ENCODE data around the gene SCAPER.
"Not testable (repeated sequence)": the region's sequence is repeated elsewhere in the genome, so short reads cannot be mapped to it uniquely, and the experiment has no call there.

SCAPER gene

GRCh38 chr15:76772776-76773175 lies 132.4 kb downstream of the SCAPER start:
- DNase-seq, result no peak

DNA sequence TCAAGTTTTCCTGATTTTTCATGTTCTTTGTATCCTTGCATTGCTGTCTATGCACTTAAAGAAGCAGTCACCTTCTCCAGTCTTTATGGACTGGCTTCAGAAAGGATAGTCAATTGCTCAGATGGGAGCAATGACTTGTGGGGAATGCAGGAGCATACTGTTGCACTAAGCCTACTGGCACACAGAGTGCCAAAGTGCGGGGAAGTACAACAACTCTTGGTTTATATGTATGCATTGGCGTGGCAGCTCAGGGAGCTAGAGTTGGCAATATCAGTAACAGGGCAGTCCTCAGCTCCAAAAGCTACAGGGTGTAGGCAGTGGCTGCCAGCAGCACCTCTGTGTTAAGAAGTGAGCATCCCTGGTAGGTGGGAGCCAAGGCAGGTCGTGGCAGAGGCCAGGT lies 141.1 kb downstream of the SCAPER start:
- no peak for DNase-seq

GRCh38 chr15:76763554-76763953 lies 141.6 kb downstream of the SCAPER start:
- DNase-seq, result no peak

GRCh38 chr15:76756381-76756780 lies 148.8 kb downstream of the SCAPER start:
- DNase-seq, result no peak

- DNase-seq, result no peak
Observed at GRCh38 chr15:76753771-76754170, 151.4 kb downstream of the SCAPER start.

DNA sequence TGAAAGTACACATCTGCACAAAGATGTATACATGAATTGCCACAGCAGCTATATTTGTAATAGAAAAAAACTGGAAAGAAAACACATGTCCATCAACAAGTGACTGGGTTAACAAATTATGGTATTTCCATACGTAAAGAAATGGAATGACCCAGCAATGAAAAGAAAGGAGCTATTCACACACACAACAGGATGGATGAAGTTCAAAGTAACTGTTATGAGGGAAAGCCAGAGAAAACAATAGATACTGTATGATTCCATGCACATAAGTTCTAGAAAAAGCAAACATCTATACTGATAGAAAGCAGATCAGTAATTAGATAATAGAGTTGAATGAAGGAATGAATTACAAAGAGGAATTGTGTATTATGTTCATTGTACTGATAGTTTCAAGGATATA lies 152.0 kb downstream of the SCAPER start:
- DNase-seq, result no peak

DNA sequence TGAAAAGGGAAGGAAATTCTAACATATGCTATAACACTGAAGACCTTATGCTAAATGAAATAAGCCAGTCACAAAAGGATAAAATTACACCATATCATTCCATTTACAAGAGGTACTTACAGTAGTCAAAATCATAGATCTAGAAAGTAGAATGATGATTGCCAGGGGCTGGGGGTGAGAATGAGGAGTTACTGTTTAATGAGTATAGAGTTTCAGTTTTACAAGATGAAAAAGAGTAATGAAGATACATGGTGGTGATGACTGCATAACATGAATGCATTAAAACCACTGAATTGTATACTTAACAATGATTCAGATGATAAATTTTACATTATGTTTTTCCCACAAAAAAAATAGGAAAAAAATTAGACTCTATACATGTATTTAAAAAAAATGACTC lies 152.6 kb downstream of the SCAPER start:
- DNase-seq, result no peak

GRCh38 chr15:76737573-76737972 lies 167.6 kb downstream of the SCAPER start:
- no peak for DNase-seq

- peak; percentile 40 for DNase-seq
Observed at GRCh38 chr15:76732321-76732720, 172.8 kb downstream of the SCAPER start.

- DNase-seq, result no peak
Observed at GRCh38 chr15:76730262-76730661, 174.9 kb downstream of the SCAPER start.

DNA sequence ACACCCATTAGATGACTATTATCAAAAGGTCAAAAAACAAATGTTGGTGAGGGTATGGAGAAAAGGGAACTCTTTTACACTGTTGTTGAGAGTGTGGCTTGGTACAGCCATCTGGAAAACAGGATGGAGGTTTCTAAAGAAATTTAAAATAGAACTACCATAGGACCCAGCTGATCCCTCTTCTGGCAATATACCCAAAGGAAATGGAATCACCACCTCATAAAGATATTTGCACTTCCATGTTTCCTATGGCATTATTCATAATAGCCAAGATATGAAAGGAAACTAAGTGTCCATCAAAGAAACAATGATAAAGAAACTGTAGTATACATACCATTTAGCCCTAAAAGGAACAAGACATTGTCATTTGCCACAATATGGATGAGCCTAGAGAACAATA lies 186.3 kb downstream of the SCAPER start:
- no peak for DNase-seq

GRCh38 chr15:76714950-76715349 lies 190.2 kb downstream of the SCAPER start:
- no peak for DNase-seq

GRCh38 chr15:76711351-76711827 lies 193.8 kb downstream of the SCAPER start:
- no peak for DNase-seq

GRCh38 chr15:76704032-76704431 lies 201.1 kb downstream of the SCAPER start:
- not testable (repeated sequence) for DNase-seq

DNA sequence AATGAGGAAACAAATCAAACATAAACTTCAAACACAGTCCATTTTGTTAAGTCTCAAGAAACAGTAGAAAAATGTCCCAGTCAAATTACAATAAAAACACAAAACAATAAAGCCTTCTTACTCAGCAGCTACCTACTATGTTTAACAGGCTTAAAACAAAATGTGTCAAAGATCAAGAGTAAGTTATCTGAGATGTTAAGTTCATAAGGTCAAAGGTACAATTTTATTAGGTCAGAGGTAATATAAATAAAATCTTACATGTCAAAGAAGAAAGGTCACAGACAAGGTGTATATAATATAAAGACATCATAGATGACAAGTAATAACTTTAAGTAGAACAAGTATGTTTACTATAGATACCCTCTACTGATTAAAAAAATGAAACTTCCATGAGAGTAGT lies 208.3 kb downstream of the SCAPER start:
- no peak for DNase-seq

DNA sequence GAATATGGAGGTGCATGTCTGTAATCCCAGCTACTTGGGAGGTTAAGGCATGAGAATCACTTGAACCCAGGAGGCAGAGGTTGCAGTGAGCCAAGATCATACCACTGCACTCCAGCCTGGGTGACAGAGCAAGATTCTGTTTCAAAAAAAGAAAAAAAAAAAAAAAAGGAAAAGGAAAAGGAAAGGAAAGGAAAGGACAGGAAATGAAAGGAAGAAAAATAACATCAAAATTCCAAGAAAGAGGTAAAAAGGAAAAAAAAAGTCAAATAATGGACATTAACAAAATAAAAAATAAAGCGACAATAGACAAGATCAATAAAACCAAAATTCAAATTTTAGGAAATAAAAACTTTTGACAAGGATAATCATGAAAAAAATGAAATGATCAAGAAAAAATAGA lies 212.6 kb downstream of the SCAPER start:
- DNase-seq, result not testable (repeated sequence)

DNA sequence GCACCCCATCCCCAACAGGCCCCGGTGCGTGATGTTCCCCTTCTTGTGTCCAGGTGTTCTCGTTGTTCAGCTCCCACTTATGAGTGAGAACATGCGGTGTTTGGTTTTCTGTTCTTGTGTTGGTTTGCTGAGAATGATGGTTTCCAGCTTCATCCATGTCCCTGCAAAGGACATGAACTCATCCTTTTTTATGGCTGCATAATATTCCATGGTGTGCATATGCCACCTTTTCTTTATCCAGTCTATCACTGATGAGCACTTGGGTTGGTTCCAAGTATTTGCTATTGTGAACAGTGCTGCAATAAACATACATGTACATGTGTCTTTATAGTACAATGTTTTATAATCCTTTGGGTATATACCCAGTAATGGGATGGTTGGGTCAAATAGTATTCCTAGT lies 217.5 kb downstream of the SCAPER start:
- not testable (repeated sequence) for DNase-seq

- DNase-seq, result no peak
Observed at GRCh38 chr15:76684002-76684401, 221.1 kb downstream of the SCAPER start.

GRCh38 chr15:76682833-76683232 lies 222.3 kb downstream of the SCAPER start:
- no peak for DNase-seq

DNA sequence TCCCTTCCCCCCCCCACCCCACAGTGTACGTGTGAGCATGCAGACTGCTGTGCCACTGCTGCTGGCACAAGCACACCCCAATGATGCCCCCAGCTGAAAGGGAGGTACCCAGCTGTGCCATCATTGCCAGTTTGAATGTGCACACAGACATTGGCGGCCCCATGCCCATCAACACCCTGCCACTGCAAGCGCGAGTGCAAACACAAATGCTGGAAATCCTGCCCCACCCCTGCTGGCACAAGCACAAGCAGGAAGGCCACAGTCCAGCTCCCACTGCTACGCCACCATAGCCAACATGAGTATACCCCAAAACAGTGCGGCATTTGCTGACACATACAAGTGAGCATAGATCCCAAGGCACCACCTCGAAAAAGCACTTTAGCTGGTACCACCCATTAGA lies 222.9 kb downstream of the SCAPER start:
- DNase-seq, result no peak

DNA sequence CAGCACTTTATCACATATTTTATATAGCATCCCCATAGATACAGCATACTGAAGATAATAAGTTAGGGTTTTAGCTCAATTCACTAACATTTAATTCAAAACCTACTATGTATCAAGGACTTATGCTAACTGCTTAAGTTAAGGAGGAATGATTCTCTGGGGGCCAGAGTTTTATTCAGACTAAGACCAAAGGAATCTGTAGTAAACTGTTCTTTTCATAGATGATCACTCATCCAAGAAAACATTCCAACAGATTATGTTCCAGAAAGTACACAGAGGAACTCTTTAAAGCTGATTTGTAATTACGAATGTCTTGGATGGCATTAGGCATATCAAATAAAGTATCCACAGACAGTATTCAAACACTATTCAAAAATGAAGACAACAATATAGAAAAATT lies 226.4 kb downstream of the SCAPER start:
- DNase-seq, result no peak

DNA sequence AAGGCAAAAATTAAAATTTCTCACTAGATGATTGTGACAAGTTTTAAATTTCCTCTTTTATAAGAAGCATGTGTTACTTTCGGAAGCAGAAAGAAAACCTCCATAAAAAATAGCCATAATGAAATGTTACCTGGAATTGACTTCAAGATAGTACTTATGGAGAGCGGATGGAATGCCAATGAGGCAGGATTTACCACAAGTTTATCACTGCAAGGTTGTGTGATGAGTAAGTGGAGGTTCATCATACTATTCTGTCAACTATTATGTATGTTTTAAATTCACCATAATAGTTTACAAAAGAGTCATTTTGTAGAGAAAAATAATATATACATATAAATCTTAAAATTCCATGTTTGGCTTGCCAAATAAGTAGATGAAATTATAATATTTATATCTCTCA lies 230.3 kb downstream of the SCAPER start:
- DNase-seq, result no peak

DNA sequence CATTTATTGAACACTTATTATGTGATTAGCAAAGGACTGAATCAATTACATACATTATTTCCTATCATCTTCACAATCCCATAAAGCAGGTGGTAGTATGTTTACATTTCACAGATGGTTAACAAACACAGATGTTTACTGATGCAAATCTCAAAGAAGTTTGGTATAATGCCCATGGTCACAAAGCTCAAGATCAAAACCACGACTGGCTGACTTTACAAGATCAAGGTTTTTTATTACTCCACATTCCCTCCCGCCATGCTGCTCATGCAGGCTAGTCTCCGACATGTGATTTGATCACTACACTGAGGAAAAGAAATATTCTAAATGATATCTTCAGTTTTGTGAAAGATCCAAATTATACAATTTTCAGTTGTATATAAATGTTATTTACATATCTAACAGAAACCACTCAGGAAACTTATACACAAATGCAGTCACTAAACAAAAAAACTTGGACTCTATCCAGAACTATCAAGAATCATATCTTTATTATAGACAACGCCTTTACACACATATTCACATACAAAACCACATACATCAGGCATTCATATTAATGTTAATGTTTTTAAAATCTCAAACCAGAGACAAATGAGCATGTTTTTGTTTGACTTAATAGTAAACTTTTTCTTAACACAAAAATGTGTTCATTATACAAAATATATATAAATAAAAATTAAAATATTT lies 235.5 kb downstream of the SCAPER start:
- no peak for DNase-seq

DNA sequence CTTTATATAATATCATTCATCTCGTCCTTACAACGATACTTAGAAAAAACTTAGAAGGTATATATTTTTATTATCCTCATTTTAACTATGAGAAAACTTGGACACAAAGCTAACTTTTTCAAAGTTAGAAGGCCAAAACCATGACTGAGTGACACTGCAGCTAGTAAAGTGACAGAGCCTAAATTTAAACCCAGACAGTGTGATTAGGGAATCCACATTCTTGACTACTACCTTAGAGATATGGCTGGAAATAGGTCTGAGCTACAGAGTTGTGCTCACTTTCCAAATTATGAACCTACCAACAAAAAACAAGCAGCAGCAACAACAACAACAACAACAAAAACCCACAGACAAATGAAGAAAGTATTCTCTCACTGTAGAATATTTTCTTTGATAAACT lies 236.2 kb downstream of the SCAPER start:
- DNase-seq, result no peak
